ENCODE data around the gene VKORC1.

VKORC1 gene

GRCh38 chr16:31129568-31130335 is 35.2 kb upstream of the VKORC1 start:
- peak; percentile 29 for DNase-seq

GRCh38 chr16:31128711-31129567 is 34.3 kb upstream of the VKORC1 start:
- DNase-seq: peak; percentile 2

GRCh38 chr16:31127182-31127581 is 32.6 kb upstream of the VKORC1 start:
- DNase-seq: no peak

DNA sequence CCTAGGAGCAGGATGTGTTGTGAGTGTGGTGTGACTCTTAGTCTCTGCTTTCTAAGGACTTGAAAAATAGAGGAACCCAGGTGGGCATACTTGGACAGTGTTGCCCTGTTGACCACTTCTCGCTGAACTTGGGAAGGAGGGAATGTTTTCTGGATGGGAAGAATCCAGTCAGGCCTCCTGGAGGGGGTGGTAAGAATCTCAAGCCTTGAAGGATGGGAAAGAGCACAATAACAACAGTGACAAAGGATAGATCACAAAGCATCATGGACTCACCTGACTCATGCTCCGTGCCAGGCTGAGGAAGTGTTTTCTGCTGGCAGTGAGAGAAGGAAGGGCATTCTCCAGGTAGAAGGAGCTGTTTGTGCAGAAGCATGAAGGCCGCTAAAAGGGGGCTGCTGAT is 31.2 kb upstream of the VKORC1 start:
- DNase-seq: no peak

DNA sequence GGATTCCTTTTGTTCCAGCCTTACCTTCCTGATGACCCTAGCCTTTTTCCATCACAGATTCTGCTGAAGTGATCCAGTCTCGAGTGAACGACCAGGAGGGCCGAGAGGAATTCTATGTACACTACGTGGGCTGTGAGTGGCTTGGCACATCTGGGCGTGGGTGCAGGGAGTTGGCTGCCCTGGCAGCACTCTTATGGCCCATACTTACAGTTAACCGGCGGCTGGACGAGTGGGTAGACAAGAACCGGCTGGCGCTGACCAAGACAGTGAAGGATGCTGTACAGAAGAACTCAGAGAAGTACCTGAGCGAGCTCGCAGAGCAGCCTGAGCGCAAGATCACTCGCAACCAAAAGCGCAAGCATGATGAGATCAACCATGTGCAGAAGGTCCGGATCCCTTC is 25.5 kb upstream of the VKORC1 start:
- no peak for DNase-seq

GRCh38 chr16:31118223-31119155 is 23.9 kb upstream of the VKORC1 start:
- no peak for DNase-seq

DNA sequence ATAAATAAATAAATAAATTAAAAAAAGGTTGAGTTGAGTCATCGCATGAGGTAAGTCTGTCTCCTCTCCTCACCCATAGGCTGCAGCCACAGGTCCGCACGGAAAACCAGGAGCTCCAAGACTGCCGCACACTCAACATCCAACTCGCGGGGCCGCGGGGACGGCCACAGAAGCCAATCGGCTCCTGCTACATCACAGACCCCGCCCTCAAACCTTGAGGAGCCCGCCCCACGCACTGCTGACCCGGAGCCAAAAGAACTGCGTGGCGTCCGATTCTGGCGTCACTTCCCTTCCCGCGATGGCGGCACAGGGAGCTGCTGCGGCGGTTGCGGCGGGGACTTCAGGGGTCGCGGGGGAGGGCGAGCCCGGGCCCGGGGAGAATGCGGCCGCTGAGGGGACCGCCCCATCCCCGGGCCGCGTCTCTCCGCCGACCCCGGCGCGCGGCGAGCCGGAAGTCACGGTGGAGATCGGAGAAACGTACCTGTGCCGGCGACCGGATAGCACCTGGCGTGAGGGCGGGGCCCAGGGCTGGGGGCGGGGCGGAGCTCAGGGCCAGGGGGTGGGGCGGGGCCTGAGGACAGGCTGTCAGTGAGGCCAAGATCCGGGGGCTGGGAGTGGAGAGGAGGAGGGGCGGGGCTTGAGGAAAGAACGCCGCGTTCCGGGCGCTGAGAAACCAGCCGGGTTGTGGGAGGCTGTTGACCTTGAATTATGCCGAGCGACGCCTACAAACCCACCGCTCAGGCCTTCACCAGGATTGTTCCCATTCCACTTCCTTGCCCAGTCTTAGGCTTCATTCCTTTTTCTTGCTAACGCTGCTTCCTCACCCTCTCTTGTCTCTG is 23.0 kb upstream of the VKORC1 start, which contains the start of gene KAT8:
TSS of gene KAT8 (plus strand) at position 281 of the 839 bp plus-strand sequence. CDS start at position 299, 18 bp downstream.
- peak; percentile 99 for DNase-seq

GRCh38 chr16:31114468-31114867 is 19.9 kb upstream of the VKORC1 start:
- no peak for DNase-seq

- DNase-seq: peak; percentile 1
Measured at GRCh38 chr16:31113121-31114120, 18.8 kb upstream of the VKORC1 start.

GRCh38 chr16:31112711-31113110 is 18.1 kb upstream of the VKORC1 start:
- no peak for DNase-seq

DNA sequence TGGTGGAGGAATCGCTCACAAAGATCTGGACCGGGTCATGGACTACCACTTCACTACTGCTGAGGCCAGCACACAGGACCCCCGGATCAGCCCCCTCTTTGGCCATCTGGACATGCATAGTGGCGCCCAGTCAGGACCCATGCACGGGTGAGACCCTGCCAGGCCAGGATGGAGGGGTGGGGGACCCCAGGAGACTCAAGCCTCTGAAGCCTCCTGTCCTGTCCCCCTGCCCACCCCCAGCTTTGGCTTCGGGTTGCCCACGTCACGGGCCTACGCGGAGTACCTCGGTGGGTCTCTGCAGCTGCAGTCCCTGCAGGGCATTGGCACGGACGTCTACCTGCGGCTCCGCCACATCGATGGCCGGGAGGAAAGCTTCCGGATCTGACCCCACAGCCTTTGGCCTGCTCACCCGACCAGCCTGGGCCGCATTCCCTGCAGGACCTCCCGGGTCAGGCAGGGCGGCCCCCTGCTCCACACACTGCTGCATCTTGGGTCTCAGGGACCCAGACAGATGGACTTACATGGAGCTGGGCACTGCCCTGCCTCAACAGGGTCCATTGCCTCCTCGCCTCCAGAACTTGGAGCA is 17.4 kb upstream of the VKORC1 start:
- DNase-seq: no peak

DNA sequence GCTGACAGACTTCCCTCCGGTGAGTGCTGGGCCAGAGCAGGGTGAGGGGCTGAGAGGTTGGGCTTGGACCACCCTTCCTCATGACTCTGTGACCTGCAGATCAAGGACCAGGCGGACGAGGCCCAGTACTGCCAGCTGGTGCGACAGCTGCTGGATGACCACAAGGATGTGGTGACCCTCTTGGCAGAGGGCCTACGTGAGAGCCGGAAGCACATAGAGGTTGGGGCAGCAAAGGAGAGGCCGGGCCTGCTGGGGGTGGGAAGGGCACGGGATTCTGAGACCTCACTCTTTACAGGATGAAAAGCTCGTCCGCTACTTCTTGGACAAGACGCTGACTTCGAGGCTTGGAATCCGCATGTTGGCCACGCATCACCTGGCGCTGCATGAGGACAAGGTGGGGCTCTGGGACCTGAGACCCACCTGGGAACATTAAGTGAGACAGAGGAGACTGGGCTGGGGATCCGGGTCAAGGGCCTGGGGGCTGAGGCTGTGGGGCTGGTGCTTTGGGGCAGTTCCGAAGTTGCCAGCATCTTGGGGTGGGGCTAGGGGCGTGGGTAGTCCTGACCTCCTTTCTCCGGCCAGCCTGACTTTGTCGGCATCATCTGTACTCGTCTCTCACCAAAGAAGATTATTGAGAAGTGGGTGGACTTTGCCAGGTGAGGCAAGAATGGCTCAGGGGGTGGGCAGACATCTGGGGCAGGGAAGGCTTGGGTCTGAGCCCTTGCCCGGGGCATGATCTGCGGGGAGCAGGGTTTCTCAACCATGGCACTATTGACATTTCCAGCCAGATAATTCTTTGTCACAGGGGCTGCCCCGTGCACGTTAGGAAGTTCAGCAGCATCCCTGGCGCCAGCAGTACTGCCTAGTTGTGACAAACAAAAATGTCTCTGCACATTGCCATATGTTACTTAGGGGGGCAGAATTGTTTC is 15.8 kb upstream of the VKORC1 start:
- DNase-seq: no peak

GRCh38 chr16:31109622-31110021 is 15.0 kb upstream of the VKORC1 start:
- DNase-seq: no peak

GRCh38 chr16:31108794-31109558 is 14.4 kb upstream of the VKORC1 start:
- no peak for DNase-seq

DNA sequence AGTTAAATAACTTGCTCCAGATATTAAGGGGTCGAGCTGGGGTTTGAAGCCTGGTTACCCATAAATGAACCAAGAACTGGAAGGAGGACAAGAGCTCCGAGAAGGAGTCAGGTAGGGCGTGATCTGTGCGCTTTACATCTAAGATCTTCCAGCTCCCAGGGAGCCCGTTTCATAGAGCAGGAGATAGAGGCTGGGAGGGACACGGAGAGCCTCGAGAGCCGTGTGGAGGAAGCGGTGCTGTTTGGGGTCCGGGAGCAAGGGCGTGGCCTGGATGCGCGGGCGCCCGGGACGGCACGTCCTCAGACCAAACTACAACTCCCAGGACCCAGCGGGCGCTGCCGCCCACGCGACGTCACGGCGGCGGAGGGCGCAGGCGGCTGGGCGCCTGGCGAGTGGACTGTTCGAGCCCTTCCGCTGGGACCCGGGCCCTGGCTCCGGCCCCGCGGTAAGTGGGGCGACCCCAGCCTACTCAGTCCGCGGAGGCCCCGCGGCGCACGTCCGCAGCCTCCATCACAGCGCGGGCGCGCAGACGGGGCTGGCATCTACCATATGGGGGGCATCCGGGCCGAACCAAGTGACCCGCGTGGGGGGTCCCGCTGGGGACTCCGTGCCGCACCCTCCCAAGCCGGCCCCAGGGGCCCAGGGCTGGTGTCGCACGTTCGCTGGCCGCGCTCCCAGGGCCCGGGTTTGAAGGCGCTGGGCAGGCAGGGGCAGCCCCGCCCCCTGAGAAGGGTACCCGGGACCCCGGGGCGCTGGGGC is 13.6 kb upstream of the VKORC1 start, which contains the start of gene BCKDK:
TSS of gene BCKDK (plus strand) at position 352 of the 759 bp plus-strand sequence. CDS start 838 bp downstream, outside the sequence.
- peak; percentile 75 for DNase-seq

DNA sequence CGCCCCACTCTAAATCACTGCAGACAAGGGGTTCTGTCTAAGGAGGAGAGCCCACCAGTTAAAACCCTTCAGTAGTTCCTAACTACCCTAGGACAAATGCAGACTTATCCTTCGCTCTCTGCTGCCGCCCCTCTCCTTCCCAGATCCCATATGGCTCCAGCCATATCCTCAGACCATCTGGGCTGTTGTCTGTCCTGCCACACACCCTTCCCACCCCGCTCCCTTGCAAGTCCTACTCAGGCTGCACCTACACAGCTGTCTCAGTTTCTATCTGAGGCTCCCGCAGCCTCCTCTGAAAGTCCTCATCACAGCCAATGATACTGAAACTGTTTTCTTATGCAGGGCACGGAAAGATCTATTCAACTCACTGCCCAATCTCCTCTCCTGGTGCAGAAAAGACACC is 12.9 kb upstream of the VKORC1 start:
- no peak for DNase-seq
